ENCODE measurements around the gene KLRC4.

GRCh38 chr12:10363658-10363913, 46.0 kb downstream of the KLRC4 start:
- TF ChIP-seq CTCF (IDR thresholded peaks at IDR 0.05) (no peak), POLR2A (IDR thresholded peaks at IDR 0.05) (no peak), POLR2AphosphoS5 (IDR thresholded peaks at IDR 0.05) (no peak)

Measured in prostate gland (tissue), 2 donors.